Natural killer cell treated with Interleukin-12 subunit alpha and Interleukin-12 subunit beta and Interleukin-15 and Interleukin-18, amount 100 ng/mL, for 72 hours (primary cell): ENCODE data around the gene DNAJC17. TPM values are rescaled to one million over a fixed set of nuclear protein-coding genes. Genes with fewer than 3 reads are reported as not detected.

Source experiments
- ATAC-seq, 2 donors: fragments of 150-1000 bp; cut with Tn5 transposase in 1 of 2; sonication (Bioruptor Pico), chemical (Tn5 transposase) in 1 of 2; 2 replicates each; pipeline ENCODE4 v1.10.0; 2021
- DNase-seq: peaks from one replicate; pipeline ENCODE4 v3.0.0; 2022; ENCODE audit warnings: low spot score
- H3K27ac Mint-ChIP-seq, 2 donors: 1 replicate in 1 of 2; 2 replicates in 1 of 2; pipeline ENCODE4 v1.8.0; 2022; ENCODE audit warnings: mixed read lengths in 2 of 2, mild to moderate bottlenecking in 1 of 2, moderate library complexity in 1 of 2
- H3K27me3 Mint-ChIP-seq, 2 donors: 1 replicate in 1 of 2; 2 replicates in 1 of 2; pipeline ENCODE4 v1.8.0; 2022; ENCODE audit warnings: mixed read lengths in 2 of 2
- H3K36me3 Mint-ChIP-seq: one replicate; pipeline ENCODE4 v1.8.0; 2022; ENCODE audit warnings: mixed read lengths
- H3K4me1 Mint-ChIP-seq, 2 donors: 1 replicate in 1 of 2; 2 replicates in 1 of 2; pipeline ENCODE4 v1.8.0; 2022; ENCODE audit warnings: low read depth in 2 of 2, mixed read lengths in 2 of 2, mild to moderate bottlenecking in 1 of 2
- H3K4me3 Mint-ChIP-seq: one replicate; pipeline ENCODE4 v1.8.0; 2022; ENCODE audit warnings: mixed read lengths
- H3K9me3 Mint-ChIP-seq: 2 replicates; pipeline ENCODE4 v1.8.0; 2022; ENCODE audit warnings: mixed read lengths
- total RNA-seq, 2 donors: library from RNA; stranded (reverse); gene quantifications; one replicate each; pipeline ENCODE4 v1.2.3, GENCODE V29; 2022

The DNAJC17 gene
- total RNA-seq, 2 donors from 2014 or later, result 40.4 to 62.6 TPM

DNA sequence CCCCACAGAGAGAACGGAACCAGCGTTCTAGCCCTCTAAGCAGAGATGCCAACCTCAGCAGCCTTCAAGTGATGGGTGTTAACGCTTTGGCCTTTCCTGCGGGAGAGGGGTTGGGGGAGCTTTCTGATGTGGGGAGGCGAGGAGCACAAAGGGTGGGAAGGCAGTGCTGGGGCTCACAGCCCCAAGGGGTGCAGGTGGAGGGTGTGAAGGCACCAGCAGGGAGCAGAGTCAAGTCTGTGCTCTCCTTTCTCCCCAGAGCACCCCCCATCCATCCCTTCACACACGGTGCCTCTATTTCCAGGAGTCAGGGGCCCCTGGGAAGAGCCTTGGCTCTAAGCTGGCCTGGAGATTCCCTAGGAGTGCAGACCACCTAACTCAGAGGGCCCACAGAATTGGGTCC, 33.4 kb downstream of the DNAJC17 start:
- Mint-ChIP-seq H3K9me3 (no peaks in the 10 kb centered on the region), H3K4me3 (no peak overlapping the region), H3K27ac (no peak overlapping the region), H3K27me3 (no peaks in the 10 kb centered on the region), H3K4me1 (peaks cover 21 to 22% of the 10 kb centered on the region in 2 donors), H3K36me3 (peaks cover 9% of the 10 kb centered on the region)
- DNase-seq, result no peak
- ATAC-seq, result no peak

DNA sequence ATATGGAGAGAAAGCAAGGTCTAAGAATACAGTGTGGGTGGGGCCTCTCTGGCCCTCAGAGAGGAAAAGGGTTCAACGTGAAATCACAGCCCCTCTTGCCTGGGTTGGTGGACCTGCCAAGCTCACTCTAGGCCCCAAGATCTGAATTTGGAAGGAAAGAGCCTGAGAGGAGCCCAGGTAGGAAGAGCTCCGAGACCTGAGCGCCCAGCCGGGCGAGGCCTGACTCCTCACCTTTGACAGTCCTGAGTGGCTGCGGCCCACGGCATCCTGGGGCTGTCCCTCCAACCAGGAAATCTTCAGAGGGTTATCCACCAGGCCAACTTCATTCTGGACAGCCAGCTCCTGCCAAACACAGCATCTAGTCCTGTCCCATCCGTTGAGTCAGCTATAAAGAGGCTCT, 33.8 kb downstream of the DNAJC17 start:
- Mint-ChIP-seq H3K4me1 (peaks cover 25 to 26% of the 10 kb centered on the region in 2 donors), H3K27ac (no peak overlapping the region), H3K27me3 (no peaks in the 10 kb centered on the region), H3K4me3 (no peak overlapping the region), H3K9me3 (no peaks in the 10 kb centered on the region), H3K36me3 (peaks cover 9% of the 10 kb centered on the region)
- DNase-seq (peak; percentile 22), ATAC-seq (no peak)

DNA sequence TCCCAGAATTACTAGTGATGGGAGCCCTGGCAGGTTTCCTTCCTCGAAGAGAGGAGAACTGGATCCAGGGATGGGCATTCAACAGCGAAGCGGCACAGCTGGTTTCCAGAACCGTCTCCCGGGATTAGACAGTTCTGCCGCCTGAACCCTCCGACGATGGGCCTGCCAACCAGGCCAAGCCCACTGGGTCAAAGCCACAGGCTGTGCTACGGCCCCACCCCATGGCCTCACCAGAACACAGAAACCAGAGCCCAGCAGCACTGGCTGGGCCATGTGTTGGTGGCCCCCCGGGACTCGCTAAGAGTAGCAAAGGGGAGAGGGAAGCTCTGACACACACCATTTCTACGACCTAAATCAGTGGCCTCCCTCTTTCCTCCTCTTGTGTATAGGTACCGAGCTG, 35.3 kb downstream of the DNAJC17 start:
- ATAC-seq, result no peak
- peaks cover 24 to 29% of the 10 kb centered on the region in 2 donors for H3K4me1 Mint-ChIP-seq
- H3K27me3 Mint-ChIP-seq, result no peaks in the 10 kb centered on the region
- no peaks in the 10 kb centered on the region for H3K9me3 Mint-ChIP-seq
- no peak overlapping the region for H3K4me3 Mint-ChIP-seq
- no peak overlapping the region for H3K27ac Mint-ChIP-seq
- H3K36me3 Mint-ChIP-seq, result peaks cover 9% of the 10 kb centered on the region
- peak; percentile 58 for DNase-seq

DNA sequence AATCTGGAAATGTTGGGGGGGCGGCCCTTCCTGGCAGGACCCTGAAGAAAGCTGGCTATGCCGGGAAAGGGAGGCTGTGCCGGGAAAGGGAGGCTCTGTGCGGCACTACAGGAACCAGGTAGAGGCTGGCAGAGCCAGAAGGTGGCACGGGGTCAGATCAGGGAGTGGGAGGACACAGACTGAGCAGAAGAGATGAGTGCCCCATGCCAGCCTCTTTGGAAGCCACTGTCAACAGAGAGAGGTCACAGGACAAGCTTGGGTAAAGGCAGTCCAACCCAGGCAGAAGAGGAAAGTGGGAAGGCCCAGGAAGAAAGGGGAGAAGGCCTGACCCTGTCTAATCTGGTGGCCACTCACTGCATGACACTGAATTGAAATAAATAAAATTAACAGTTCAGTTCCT, 36.0 kb downstream of the DNAJC17 start:
- Mint-ChIP-seq H3K4me1 (peaks cover 16 to 21% of the 10 kb centered on the region in 2 donors), H3K36me3 (peaks cover 5% of the 10 kb centered on the region), H3K9me3 (no peaks in the 10 kb centered on the region), H3K27me3 (no peaks in the 10 kb centered on the region), H3K27ac (no peak overlapping the region), H3K4me3 (no peak overlapping the region)
- DNase-seq (peak; percentile 29), ATAC-seq (no peak)

DNA sequence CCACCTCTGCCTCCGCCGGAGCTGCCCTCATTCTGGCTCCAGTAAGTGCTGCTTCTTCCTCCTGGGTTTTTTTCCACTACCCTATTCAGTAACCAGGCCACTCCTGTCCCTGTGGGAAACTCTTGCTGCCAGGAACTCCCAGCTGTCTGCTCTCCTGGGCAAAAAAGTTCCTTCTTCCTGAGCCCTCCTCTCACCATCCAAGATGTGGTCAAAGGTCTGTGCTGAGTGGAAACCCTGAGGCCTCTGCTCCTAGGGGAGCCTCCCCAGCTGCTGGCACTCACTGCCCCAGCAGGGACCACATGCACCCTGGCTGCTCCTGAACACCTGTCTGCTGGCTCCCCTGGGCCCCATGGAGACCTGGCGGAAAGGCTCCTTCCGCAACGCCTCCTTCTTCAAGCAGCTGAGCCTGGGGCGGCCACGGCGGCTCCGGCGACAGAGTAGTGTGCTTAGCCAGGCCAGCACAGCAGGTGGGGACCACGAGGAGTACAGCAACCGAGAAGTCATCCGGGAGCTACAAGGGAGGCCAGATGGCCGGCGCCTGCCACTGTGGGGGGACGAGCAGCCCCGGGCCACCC, 37.0 kb downstream of the DNAJC17 start:
- Mint-ChIP-seq H3K4me3 (peak overlapping the region; percentile 30), H3K27ac (peak overlapping the region; percentile 55 to 89), H3K27me3 (no peaks in the 10 kb centered on the region), H3K4me1 (peaks cover 22 to 29% of the 10 kb centered on the region in 2 donors), H3K36me3 (peaks cover 5% of the 10 kb centered on the region), H3K9me3 (no peaks in the 10 kb centered on the region)
- ATAC-seq (no peak), DNase-seq (peak; percentile 58)

DNA sequence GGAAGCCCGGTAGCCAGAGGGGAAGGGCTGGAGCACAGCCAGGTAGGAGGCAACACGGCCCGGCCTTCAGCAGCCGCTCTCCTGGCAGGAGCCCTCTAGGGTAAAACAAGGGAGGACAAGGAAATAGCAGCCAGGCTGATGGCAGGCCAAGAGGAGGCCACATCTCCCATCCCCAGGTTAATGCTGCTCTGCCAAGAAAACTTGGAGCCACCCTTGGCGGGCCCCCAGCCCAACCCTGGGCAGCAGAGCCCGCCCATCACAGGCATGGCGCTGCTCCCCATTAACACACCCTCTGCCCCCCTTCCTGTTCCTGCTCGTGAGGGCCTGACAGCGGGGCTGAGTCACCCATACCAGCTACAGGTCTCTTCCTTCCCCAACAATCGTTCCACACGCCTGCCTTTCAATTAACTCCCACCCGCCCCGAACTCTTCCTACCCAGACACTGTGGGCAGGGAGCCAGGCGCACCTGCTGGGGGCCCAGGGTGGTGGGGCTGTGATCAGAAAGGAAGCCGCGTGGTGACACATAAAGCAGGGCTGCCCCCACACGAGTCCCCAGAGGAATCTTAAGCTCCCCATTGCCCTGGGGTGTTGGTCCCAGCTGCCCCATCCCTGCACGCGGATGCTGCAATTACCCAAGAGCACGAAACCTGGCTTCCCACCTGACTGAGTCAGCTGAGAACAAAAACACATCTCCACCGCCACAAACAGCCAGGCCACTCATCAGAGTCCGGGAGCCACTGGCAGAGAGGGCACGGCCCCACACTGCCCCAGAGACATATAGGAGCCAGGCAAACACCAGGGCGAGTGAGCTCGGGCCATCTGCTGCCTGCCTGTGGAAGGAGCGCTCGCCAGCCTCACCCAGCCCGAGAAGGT, 37.8 kb downstream of the DNAJC17 start, which contains the start of gene C15orf62:
TSS of gene C15orf62 (plus strand) at position 707 of the 873 bp plus-strand sequence. CDS start 516 bp downstream, outside the sequence.
- peak within 1 kb of the TSS; percentile 30 for H3K4me3 Mint-ChIP-seq
- DNase-seq, result peak; percentile 60
- H3K9me3 Mint-ChIP-seq, result no peaks in the 10 kb centered on the region
- H3K36me3 Mint-ChIP-seq, result peaks cover 2% of the 10 kb centered on the region
- peak within 1 kb of the TSS; percentile 55 to 89 for H3K27ac Mint-ChIP-seq
- H3K4me1 Mint-ChIP-seq, result peaks cover 25 to 34% of the 10 kb centered on the region in 2 donors
- peak; percentile 48 to 65 for ATAC-seq
- H3K27me3 Mint-ChIP-seq, result no peaks in the 10 kb centered on the region

DNA sequence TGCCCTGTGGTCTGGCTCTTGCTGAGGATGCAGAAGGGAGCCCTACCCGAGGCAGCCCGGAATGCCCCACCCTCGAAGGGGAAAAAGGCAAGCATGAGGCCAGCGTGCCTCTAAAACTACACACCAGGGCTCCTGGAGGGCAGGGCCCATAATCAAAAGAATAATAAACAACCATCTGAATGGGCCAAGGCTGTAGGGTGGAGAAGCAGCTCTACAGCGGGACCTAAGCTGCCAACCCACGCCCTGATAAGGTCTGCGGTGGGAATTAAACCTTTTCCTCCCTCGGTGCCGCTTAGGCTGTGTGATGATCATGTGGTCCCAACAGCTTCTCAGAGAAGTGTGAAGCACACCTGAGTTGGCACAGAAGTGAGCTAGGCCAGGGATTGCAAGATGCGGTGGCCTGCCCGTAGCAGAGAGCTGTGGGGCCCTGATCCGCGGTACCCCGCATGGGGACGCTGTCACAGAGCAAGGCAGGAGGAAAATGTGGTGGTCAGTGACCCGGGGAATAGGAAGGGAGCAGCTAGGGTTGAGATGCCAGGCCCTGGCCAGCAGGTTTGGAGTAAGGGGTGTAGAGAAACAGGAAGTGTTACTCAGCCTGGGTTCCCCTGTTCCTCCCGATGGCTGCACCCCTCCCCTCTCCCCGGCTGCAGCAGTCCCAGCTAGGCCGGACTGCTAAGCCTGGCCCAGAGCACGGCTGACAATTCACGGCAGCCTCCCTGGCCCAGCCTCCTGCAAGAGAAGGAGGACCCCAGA, 38.6 kb downstream of the DNAJC17 start:
- Mint-ChIP-seq H3K27ac (peak overlapping the region; percentile 55 to 89), H3K36me3 (no peaks in the 10 kb centered on the region), H3K27me3 (no peaks in the 10 kb centered on the region), H3K4me3 (no peak overlapping the region), H3K9me3 (no peaks in the 10 kb centered on the region), H3K4me1 (peaks cover 25 to 36% of the 10 kb centered on the region in 2 donors)
- DNase-seq, result no peak
- ATAC-seq, result no peak

DNA sequence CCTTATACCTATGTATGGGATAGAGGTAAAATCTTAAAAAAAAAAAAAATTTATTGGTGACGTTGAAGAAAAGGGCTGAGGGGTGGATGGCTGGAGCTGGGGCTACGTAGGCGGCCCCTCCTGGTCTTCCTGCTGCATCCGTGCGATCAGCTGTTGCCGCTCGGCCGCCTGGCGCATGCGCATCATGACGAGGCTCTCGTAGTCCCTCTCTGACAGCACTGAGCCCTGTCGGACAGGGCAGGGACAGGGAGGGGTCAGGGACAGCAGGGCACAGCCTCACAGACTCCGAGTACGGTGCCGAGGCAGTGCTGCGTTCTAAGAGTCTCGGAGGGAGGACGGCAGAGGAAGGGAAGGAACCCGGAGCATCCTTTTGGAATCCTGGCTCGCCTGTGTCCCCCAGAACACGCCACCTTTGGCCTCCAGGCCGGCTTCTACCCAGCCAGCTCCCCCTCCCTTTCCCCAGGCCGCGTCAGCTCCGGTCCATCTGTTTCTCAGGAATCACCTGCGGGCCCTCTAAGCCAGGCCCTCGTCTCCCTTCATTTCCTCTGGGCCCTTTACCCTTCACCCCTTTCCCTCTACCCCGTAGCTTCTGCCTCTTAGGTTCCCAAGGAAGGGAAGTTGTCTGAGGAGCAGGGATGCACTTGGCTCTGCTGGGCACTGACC, 39.3 kb downstream of the DNAJC17 start:
- peak; percentile 16 for DNase-seq
- H3K36me3 Mint-ChIP-seq, result no peaks in the 10 kb centered on the region
- no peak for ATAC-seq
- no peaks in the 10 kb centered on the region for H3K27me3 Mint-ChIP-seq
- no peak overlapping the region for H3K4me3 Mint-ChIP-seq
- H3K9me3 Mint-ChIP-seq, result no peaks in the 10 kb centered on the region
- peak overlapping the region in 1 of 2 donors; percentile 89 for H3K27ac Mint-ChIP-seq
- peaks cover 30 to 36% of the 10 kb centered on the region in 2 donors for H3K4me1 Mint-ChIP-seq

DNA sequence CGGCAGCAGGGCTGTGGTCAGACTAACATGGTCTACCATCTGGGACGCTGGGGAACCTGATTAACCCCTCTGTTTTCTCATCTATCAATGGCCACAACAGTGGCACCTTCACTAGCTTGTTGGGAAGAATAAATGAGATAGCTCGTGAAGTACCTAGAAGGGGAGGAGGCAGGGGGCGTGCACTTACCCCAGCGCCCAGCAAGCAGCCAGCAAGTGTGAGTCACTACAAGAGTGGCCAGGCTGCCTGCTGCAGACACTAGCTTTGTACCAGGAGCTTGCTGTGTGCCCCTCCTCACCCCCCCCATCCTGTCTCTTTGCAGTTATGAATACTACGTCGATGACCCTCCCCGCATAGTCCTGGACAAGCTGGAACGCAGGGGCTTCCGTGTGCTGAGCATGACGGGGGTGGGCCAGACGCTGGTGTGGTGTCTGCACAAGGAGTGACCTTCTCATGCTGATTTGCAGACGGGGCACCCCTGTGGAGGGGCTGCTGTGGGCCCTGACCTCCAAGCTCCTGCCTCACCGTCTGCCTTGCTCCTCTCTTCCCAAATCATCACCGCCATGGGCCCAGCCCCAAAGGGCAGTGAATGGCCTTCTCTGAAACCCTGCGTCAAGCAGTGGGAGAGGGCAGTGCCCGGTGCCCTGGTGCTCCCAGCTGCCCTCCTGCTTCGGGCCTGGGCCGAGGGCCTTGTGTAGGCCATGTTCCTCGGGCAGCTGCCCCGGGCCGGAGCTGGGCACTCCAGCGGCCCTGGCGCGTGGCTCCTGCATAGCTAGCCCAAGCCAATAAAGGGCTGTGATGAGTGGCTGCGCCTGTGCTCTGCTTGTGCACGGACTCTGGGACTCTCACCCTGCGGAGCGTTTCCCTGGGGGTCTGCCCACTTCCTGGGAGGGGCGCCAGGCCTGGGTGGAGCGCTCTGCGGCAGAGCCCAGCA, 40.1 kb downstream of the DNAJC17 start:
- H3K27me3 Mint-ChIP-seq, result no peaks in the 10 kb centered on the region
- no peaks in the 10 kb centered on the region for H3K36me3 Mint-ChIP-seq
- DNase-seq, result peak; percentile 55
- no peak overlapping the region for H3K4me3 Mint-ChIP-seq
- H3K27ac Mint-ChIP-seq, result no peak overlapping the region
- no peak for ATAC-seq
- H3K9me3 Mint-ChIP-seq, result no peaks in the 10 kb centered on the region
- H3K4me1 Mint-ChIP-seq, result peaks cover 30 to 36% of the 10 kb centered on the region in 2 donors

DNA sequence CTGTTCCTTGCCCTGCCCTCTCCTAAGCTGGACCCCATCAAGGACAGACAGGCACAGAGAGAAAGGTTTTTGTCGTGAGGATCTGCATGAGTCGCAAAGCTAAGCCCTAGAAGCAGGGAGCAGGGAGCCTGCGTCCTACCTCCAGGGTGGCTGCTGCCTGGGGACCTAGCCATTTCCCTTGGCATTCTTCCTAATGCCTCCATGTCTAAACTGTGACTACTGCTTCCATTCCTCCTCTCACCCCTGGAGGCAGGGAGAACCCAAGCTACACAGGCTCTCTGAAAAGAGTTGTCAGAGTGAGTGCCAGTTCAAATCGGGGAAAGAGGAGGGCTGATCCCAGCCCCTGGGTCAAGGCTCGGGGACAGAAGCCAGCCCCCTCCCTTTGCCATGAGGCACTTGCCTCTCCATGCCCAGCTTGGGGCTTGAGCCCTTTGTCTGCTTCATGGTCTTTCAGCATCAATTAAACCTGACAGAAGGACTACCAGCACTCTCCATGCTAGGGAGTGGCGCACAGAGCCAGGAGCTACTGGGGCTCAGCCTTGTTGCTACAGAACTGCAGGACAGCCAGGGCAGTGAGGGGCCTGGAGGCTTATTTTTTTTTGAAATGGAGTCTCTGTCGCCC, 41.0 kb downstream of the DNAJC17 start:
- no peaks in the 10 kb centered on the region for H3K36me3 Mint-ChIP-seq
- H3K27me3 Mint-ChIP-seq, result no peaks in the 10 kb centered on the region
- H3K9me3 Mint-ChIP-seq, result no peaks in the 10 kb centered on the region
- no peak overlapping the region for H3K27ac Mint-ChIP-seq
- DNase-seq, result no peak
- H3K4me3 Mint-ChIP-seq, result no peak overlapping the region
- H3K4me1 Mint-ChIP-seq, result peaks cover 30 to 36% of the 10 kb centered on the region in 2 donors
- ATAC-seq, result no peak

DNA sequence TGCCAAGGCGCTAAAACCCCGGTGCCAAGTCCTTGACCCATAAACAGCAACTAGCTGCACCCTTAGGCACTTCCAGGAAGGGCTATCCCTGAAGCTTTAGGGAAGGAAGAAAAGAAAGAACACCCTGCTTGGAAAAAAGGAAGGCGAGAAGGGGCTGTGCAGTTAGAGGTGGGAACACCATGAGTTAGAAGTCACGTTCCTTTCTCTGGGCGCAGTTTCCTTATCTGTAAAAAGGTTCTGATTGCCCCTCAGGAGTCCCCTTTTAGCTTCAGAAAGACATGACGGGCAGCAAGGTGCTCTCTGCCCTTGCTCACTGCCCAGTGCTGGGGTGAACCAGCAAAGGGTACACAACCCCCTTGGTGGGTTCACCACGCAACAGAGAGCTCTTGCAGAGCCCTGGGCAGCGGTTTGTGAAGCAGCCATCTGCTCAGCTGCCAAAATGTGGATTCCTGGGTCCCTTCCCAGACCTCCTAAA, 42.6 kb downstream of the DNAJC17 start:
- peaks cover 24 to 30% of the 10 kb centered on the region in 2 donors for H3K4me1 Mint-ChIP-seq
- peak overlapping the region; percentile 62 to 85 for H3K27ac Mint-ChIP-seq
- no peaks in the 10 kb centered on the region for H3K9me3 Mint-ChIP-seq
- peak overlapping the region; percentile 73 for H3K4me3 Mint-ChIP-seq
- H3K27me3 Mint-ChIP-seq, result no peaks in the 10 kb centered on the region
- no peaks in the 10 kb centered on the region for H3K36me3 Mint-ChIP-seq
- DNase-seq (no peak), ATAC-seq (no peak)
